NCI-H82 treated with DMSO at 0.1 percent for 48 hours (cell line): ENCODE data around the gene ADRB1.

Experiments used
- DNase-seq: peaks from one replicate; lab custom pipeline; 2025; ENCODE audit not compliant: unreplicated experiment; lab: John Stamatoyannopoulos, UW

Gene ADRB1

DNA sequence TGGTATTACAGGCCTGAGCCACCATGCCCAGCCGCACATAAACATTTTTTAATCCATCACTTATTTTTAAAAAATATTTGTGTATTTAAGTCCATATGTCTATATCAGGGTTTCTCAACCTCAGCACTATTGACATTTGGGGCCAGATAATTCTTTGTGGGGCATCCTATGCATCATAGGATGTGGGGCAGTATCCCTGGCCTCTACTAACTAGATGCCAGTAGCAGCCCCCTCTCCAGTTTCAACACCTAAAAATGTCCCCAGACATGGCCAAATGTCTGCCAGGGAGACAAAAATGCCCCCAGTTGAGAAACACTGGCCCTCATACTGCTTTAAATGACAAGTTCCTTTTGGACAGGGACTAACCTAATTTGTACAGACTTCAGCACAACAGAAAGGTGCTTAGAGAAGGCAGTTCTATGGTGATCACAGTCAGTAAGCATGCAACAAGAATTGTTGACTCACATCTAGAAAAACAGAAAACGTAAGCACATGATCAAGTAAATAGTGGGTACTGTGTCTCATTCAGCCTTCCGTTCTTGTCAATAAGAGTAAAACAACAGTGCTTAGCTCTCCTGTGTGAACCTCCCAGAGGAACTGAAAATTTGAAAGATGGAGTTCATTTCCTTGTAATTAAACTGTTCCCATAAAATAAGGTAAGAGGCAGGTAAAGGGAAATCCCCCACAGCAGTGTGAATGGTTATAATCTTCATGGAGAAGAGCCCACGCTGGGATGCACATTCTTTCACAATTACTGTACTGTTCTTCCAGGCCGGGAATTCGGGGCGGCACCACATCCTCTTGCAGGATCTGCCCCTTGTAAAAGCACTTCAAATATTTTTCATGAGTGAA lies 17.3 kb upstream of the ADRB1 start:
- no peak for DNase-seq

- DNase-seq = no peak
These were observed 16.6 kb upstream of the ADRB1 start for GRCh38 chr10:114027041-114027394.

- no peak for DNase-seq
These were observed 15.7 kb upstream of the ADRB1 start for GRCh38 chr10:114027951-114028350.

DNA sequence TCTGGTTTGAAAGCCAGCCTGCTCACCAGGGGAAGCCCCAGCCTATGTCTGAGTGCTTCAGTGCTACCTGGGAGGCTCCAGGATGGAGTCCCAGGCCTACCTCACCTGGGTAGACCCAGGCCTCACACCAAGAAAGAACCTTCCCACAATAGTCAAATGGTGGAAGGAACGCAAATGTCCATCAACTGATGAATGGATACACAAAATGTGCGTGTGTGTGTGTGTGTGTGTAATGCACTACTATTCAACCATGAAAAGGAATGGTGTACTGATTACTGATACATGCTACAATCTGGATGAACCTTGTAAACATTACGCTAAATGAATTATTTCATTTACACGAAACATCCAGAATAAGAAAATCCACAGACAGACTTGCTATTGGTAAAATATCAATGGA lies 15.2 kb upstream of the ADRB1 start:
- no peak for DNase-seq

DNA sequence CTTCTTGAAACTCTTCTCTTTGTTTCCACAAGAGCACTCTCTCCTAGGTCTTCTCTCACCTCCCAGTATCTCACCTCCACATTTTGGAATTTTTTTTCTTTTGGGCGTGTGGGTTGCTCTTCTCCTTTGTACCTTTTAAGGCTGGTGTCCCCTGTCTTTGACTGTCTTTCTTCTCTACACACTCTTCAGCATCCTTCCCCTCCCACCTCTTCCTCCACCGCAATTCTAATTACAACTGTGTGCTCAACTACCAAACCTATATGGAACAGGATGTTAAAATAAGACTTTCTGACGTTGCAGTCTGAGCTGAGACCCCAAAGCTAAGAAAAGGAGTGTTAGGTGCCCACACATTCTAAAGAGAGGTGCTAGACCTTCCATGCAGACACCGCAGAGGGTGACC lies 14.0 kb upstream of the ADRB1 start:
- DNase-seq = no peak

DNA sequence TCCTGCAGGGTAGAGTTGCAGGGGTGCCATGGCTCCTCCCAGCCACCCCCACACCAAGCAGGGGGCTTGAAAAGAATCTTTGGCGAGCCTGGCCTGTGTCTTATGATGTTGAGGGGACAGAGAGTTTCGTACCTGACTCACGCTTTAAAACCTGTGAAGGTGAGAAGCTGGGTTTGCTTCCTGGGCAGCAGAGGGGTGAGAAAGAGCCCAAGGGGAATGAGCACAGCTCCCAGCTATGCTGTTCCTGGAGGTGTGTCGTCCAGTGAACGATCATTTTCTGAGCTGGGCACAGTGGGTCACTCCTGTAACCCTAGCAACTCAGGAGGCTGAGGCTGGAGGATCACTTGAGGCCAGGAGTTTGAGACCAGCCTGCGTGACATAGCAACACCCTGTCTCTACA lies 13.5 kb upstream of the ADRB1 start:
- DNase-seq = no peak

- DNase-seq = no peak
These were observed 12.3 kb upstream of the ADRB1 start for GRCh38 chr10:114031073-114031972.

DNA sequence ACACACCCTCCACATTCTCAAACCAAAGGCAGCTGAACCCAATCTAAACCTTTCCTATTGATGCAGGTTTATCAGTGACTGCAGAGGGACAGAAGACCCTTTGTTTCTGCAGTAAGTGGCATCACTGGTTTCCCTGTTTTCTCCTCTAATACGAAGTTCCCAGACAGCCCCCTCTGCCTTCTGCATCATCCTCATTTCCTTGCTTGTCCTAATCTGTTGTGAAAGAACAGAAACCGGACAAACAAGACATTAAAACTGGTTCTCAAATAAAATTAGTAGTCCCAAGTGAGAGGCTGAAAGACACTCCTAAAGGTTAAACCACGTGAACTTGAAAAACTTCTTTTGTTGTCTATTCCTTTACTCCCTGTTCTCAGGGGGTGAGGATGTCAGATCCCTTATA lies 10.1 kb upstream of the ADRB1 start:
- DNase-seq = no peak

DNA sequence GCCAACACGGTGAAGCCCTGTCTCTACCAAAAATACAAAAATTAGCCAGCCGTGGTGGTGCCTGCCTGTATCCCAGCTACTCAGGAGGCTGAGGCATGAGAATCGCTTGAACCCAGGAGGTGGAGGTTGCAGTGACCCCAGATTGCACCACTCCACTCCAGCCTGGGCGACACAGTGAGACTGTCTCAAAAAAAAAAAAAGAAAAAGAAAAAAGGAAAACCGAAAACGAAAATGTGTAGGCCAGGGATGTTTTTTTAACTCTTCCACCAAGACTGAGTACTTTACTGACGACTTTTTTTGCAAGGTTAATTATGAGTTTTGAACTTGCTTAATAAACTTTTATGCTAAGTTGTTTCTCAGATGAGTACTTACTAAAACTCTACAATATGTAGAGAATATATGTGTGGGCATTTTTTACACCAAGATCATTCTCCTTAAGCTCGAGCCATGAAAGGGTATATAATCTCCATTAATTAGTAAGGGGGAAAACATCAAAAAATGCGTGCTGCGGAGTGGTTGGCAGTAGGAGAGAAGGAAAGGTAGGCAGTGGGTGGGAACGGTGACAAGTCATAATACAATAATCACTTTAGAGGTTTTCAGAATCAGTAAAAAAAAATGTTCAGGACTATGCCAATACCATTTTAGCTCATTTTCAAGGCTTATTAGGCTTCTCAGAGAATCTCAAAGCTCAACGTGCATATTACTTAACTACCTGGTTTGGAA lies 8.6 kb upstream of the ADRB1 start:
- DNase-seq = no peak

- DNase-seq = no peak
These were observed 7.9 kb upstream of the ADRB1 start for GRCh38 chr10:114035791-114036190.

DNA sequence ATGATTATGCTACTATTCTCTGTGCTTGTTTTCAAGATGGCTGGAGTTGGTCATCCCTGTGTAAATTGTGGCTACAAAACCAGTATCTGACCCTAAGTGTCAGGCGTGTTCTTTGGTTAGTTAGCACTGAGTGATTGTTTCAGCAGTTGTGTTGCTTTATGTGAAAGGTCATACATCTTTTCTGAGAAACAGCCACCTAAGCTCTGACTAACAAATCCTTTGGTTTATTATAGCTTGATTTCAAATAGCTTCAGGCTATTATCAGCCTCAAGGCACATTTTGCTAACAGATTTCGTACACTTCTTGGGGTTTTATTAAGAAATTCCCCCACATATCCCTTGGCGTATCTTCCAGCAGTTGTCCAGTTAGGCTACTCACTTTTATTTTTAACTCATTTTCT lies 4.8 kb upstream of the ADRB1 start:
- DNase-seq = no peak

GRCh38 chr10:114041166-114041565 lies 2.5 kb upstream of the ADRB1 start:
- no peak for DNase-seq

DNA sequence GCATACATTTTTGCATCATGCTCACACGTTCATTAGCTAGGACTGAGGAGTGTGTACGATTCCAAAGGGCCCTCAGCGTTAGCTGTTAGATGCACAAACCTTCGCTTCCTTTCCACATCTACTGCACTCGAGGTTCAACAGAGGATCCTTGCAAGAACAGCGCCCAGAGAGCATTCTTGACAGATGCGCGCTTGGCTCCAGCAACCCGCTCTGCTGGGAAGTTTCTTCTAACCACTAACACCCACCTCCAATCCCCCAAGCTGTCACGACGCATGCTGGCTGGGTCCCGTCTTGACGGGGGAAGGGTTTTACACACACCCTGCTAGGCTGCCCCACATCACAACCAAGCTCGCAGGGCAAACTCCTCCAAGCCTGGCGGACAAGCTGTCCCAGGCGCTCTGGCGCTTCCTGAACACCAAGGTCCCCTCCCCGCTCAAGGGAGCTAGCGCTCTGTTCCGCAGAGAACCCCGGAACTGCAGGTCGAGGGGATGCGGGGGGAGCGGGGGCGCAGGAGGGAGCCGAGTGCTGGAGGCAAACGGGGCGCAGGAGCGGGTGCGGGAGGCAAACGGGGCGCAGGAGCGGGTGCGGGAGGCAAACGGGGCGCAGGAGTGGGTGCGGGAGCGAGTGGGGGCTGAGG lies 653 bp upstream of the ADRB1 start:
- DNase-seq = no peak

DNA sequence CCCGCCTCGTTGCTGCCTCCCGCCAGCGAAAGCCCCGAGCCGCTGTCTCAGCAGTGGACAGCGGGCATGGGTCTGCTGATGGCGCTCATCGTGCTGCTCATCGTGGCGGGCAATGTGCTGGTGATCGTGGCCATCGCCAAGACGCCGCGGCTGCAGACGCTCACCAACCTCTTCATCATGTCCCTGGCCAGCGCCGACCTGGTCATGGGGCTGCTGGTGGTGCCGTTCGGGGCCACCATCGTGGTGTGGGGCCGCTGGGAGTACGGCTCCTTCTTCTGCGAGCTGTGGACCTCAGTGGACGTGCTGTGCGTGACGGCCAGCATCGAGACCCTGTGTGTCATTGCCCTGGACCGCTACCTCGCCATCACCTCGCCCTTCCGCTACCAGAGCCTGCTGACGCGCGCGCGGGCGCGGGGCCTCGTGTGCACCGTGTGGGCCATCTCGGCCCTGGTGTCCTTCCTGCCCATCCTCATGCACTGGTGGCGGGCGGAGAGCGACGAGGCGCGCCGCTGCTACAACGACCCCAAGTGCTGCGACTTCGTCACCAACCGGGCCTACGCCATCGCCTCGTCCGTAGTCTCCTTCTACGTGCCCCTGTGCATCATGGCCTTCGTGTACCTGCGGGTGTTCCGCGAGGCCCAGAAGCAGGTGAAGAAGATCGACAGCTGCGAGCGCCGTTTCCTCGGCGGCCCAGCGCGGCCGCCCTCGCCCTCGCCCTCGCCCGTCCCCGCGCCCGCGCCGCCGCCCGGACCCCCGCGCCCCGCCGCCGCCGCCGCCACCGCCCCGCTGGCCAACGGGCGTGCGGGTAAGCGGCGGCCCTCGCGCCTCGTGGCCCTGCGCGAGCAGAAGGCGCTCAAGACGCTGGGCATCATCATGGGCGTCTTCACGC lies 825 bp downstream of the ADRB1 start:
- DNase-seq = no peak

DNA sequence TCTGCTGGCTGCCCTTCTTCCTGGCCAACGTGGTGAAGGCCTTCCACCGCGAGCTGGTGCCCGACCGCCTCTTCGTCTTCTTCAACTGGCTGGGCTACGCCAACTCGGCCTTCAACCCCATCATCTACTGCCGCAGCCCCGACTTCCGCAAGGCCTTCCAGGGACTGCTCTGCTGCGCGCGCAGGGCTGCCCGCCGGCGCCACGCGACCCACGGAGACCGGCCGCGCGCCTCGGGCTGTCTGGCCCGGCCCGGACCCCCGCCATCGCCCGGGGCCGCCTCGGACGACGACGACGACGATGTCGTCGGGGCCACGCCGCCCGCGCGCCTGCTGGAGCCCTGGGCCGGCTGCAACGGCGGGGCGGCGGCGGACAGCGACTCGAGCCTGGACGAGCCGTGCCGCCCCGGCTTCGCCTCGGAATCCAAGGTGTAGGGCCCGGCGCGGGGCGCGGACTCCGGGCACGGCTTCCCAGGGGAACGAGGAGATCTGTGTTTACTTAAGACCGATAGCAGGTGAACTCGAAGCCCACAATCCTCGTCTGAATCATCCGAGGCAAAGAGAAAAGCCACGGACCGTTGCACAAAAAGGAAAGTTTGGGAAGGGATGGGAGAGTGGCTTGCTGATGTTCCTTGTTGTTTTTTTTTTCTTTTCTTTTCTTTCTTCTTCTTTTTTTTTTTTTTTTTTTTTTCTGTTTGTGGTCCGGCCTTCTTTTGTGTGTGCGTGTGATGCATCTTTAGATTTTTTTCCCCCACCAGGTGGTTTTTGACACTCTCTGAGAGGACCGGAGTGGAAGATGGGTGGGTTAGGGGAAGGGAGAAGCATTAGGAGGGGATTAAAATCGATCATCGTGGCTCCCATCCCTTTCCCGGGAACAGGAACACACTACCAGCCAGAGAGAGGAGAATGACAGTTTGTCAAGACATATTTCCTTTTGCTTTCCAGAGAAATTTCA lies 1.7 kb downstream of the ADRB1 start:
- no peak for DNase-seq

DNA sequence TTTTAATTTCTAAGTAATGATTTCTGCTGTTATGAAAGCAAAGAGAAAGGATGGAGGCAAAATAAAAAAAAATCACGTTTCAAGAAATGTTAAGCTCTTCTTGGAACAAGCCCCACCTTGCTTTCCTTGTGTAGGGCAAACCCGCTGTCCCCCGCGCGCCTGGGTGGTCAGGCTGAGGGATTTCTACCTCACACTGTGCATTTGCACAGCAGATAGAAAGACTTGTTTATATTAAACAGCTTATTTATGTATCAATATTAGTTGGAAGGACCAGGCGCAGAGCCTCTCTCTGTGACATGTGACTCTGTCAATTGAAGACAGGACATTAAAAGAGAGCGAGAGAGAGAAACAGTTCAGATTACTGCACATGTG lies 2.4 kb downstream of the ADRB1 start:
- DNase-seq = no peak

DNA sequence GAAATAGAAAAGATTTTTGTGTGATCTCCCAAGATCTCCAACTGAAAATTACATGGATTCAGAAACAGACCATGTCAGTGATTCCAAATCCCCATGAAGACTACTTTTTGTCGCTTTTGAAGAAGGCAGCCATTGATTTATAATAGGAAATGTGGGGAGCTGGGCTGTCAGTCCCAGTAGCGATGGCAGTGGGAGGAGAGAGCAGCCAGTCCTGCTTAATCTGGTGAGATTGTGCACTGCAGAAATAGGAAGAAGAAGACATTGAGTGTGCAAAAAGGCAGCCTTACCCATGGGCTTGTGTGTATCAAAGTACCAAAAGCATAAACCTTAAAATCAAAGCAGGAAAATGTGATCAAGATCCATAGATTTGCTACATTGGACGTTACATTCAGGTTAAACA lies 4.8 kb downstream of the ADRB1 start:
- DNase-seq = no peak

- no peak for DNase-seq
These were observed 8.0 kb downstream of the ADRB1 start for GRCh38 chr10:114051714-114052113.

DNA sequence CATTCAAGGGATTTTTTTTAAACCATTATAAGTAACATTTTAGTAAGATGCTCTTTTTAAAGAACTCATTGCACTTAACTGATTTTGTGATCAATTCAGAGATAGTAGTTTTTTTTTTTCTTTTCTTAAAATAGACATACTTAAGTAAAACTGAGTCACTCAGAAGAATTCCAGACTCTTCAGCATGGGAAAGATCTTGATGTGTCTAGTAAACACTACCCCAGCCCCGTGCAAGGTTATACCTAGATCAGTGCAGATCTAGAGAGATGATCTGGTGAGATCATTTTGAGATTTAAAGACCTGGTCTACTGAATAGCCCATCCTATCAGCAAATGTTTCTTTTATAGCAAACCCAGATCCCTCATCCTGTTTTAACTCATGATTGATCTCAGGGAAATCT lies 8.6 kb downstream of the ADRB1 start:
- no peak for DNase-seq
